CD4-positive, alpha-beta memory T cell (primary cell): ENCODE results near the gene CSNK2B. TPM values are rescaled to one million over a fixed set of nuclear protein-coding genes. Genes with fewer than 3 reads are reported as not detected.

Experiments used
- CTCF ChIA-PET: fragments of 350-600 bp; sonication (Branson Sonifier 250); formaldehyde crosslinking; loops from one replicate; lab custom pipeline; 2021; ENCODE audit warnings: inconsistent platforms; ENCODE audit not compliant: partially characterized antibody; lab: Charles Lee
- POLR2A ChIA-PET: fragments of 350-600 bp; sonication (Branson Sonifier 250); formaldehyde crosslinking; loops from one replicate; lab custom pipeline; 2021; ENCODE audit not compliant: partially characterized antibody; lab: Charles Lee
- DNase-seq, 5 donors: peaks; one replicate each; pipeline versions ENCODE4 v3.0.0 to v3.0.0-alpha.2; 2020 to 2022; ENCODE audit warnings: mixed read lengths in 1 of 5
- H3K27ac ChIP-seq: one replicate; pipeline ENCODE4 v1.7.0; 2013; ENCODE audit warnings: low read depth, low read length
- H3K27me3 ChIP-seq: 2 replicates; pipeline ENCODE4 v1.7.0; 2013; ENCODE audit warnings: mild to moderate bottlenecking, low read length, moderate library complexity; ENCODE audit not compliant: insufficient read depth
- H3K36me3 ChIP-seq: 2 replicates; pipeline ENCODE4 v1.7.0; 2013; ENCODE audit warnings: mild to moderate bottlenecking, low read length, moderate library complexity; ENCODE audit not compliant: insufficient read depth
- H3K4me1 ChIP-seq: 2 replicates; pipeline ENCODE4 v1.7.0; 2013; ENCODE audit warnings: mild to moderate bottlenecking, low read length, moderate library complexity; ENCODE audit not compliant: insufficient read depth
- H3K4me3 ChIP-seq, 2 donors: one replicate each; pipeline ENCODE4 v1.7.0; 2013; ENCODE audit warnings: low read length in 2 of 2, mild to moderate bottlenecking in 1 of 2
- H3K9me3 ChIP-seq, 2 donors: one replicate each; pipeline ENCODE4 v1.7.0; 2013; ENCODE audit warnings: low read length in 2 of 2, control low read depth in 1 of 2; ENCODE audit not compliant: control insufficient read depth in 1 of 2
- H3K27ac Mint-ChIP-seq, 7 donors: one replicate each; pipeline ENCODE4 v1.8.0; 2020 to 2021; ENCODE audit warnings: mixed read lengths in 7 of 7, mild to moderate bottlenecking in 6 of 7, inconsistent platforms in 3 of 7, moderate library complexity in 3 of 7
- H3K27me3 Mint-ChIP-seq, 2 donors: one replicate each; pipeline ENCODE4 v1.8.0; 2020 to 2021; ENCODE audit warnings: mixed read lengths in 2 of 2
- H3K36me3 Mint-ChIP-seq, 2 donors: one replicate each; pipeline ENCODE4 v1.8.0; 2020 to 2021; ENCODE audit warnings: mixed read lengths in 2 of 2, inconsistent platforms in 1 of 2, mild to moderate bottlenecking in 1 of 2
- H3K4me1 Mint-ChIP-seq, 4 donors: one replicate each; pipeline ENCODE4 v1.8.0; 2020 to 2021; ENCODE audit warnings: mixed read lengths in 4 of 4, mild to moderate bottlenecking in 1 of 4
- H3K4me3 Mint-ChIP-seq, 8 donors: one replicate each; pipeline ENCODE4 v1.8.0; 2020 to 2021; ENCODE audit warnings: mixed read lengths in 8 of 8, mild to moderate bottlenecking in 7 of 8, moderate library complexity in 6 of 8, inconsistent platforms in 3 of 8
- H3K9me3 Mint-ChIP-seq, 8 donors: one replicate each; pipeline ENCODE4 v1.8.0; 2020 to 2021; ENCODE audit warnings: mixed read lengths in 8 of 8, mild to moderate bottlenecking in 5 of 8, inconsistent platforms in 3 of 8, moderate library complexity in 1 of 8
- intact Hi-C: fragments of 100-400 bp; cut with micrococcal nuclease; formaldehyde crosslinking; loops from one replicate; pipeline ENCODE4 v1.15.1; 2023
- polyA plus RNA-seq, 2 donors: library from polyadenylated mRNA; unstranded; fragments of 300-500 nt; fragmentation: Illumina TruSeq; gene quantifications; one replicate each; pipeline ENCODE4 v1.2.3, GENCODE V29; 2021
- total RNA-seq, 2 experiments: library from RNA; stranded (reverse); gene quantifications; one replicate each; pipeline ENCODE4 v1.2.3, GENCODE V29; 2021

CSNK2B gene
- total and polyA plus RNA-seq, 4 experiments from 2014 or later: 141 to 232 (median 166) TPM

DNA sequence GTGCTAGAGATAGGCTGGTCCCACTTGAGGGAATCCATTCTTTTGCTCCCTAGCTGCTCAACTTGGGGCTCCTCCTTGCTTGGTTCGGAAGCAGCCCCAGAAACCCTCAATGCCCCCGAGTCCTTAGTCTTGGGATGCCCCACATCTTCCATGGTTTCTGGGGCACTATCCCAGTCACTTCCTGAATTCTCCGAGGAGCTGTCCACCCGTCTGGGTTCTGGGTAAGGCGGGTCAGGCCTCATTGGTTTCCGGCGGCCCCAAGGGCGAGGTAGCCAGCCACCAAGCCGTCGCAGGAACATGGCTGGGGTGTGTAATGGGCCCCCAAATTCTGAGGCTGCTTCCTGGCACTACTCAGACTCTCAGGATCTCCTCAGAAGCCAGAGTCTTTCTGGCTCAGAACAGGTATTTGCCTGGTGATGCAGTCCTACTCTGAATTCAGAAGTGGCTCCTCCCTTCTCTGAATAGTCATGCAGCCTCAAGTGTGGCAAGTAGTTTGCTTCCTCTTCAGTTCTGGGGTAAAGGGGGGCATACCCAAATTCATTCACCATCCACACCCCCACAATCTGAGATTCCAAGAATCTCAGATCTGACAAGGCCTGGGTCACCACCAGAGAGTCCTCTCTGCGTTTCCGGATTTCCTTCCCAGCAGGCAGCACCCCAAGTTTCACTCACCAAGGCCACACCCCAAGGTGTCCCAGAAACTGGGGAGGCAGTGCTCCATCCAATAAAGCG, 6.1 kb upstream of the CSNK2B start:
- peaks cover 61% of the 10 kb centered on the region for H3K4me1 ChIP-seq
- Mint-ChIP-seq H3K9me3 (peaks cover 0 to 2% (median 0%) of the 10 kb centered on the region in 8 donors), H3K4me1 (peaks cover 49 to 88% (median 65%) of the 10 kb centered on the region in 4 donors), H3K36me3 (peaks cover 19 to 56% of the 10 kb centered on the region in 2 donors), H3K27ac (peak overlapping the region; percentile 84 to 95 (median 90)), H3K4me3 (peak overlapping the region; percentile 86 to 93 (median 92)), H3K27me3 (no peaks in the 10 kb centered on the region)
- H3K9me3 ChIP-seq: no peaks in the 10 kb centered on the region
- ChIA-PET POLR2A (interaction anchor here (0.7 to 8.6 kb wide), 18 partner anchors 6 to 243 kb away, joined by 3 to 269 read pairs (median 4); partner anchors contain the start of genes ABHD16A, APOM, BAG6 and DDX39B), CTCF (no interaction called here)
- peak; percentile 13 to 60 (median 32) for DNase-seq
- H3K27ac ChIP-seq: peak overlapping the region; percentile 84
- intact Hi-C loops: loop anchor here (1.0 to 10.0 kb wide), 3 partner anchors 8 to 1545 kb away; partner anchors contain the start of genes BAG6, HSD17B8, PSMB8 and RING1
- no peaks in the 10 kb centered on the region for H3K27me3 ChIP-seq
- H3K36me3 ChIP-seq: peaks cover 13% of the 10 kb centered on the region
- H3K4me3 ChIP-seq: peak overlapping the region; percentile 71 to 83

DNA sequence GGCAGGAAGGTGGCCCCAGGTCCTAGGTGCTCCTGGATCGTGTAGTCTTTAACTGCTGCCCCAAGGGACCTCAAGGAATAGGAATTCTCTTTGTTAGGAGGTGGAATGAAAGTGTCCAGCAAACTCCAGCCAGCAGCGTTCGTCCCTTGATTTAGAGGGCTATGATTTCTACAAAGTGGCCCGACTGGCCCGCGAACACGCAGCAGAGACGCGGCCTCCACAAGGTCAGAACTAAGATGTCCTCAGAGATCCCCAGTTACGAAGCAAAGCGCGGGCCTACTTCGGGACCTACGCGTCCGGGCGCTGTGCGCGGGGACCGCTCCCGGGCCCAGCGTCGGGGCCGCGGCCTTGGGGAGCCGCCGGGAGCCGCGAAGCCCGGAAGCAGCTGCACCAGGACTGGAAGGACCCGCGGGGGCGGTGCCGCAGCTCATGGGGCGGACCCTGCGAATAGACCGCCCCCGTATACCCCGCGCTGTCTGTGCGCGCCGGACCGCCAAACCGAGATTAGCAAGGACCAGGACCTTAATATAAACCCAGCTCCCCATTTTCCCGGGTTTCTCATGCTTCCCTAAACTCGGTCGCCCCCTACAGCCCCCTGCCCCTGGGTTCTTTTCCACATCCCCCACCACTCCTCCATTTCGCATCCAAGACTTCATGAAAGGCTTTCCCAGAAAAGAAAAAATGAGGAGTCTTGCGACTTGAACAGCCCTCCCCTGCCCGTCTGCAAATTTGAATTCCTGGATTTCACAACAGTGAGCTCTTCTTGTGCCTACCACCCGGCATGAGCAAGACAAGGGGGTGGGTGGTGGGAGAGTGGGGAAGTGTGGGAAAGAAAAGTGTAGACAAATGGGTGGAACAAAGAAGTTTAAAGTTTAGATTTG, 5.3 kb upstream of the CSNK2B start, which contains the start of gene C6orf47:
TSS of gene C6orf47 (minus strand) at position 398 of the 881 bp plus-strand sequence. CDS start 831 bp downstream, outside the sequence.
- Histone ChIP-seq H3K27ac (peak within 1 kb of the TSS; percentile 84), H3K4me3 (peak within 1 kb of the TSS; percentile 71 to 83), H3K4me1 (peaks cover 61% of the 10 kb centered on the region), H3K27me3 (no peaks in the 10 kb centered on the region), H3K9me3 (no peaks in the 10 kb centered on the region), H3K36me3 (peaks cover 13% of the 10 kb centered on the region)
- H3K27ac Mint-ChIP-seq: peak within 1 kb of the TSS; percentile 88 to 95 (median 91)
- POLR2A ChIA-PET: interaction anchor here (0.5 to 8.6 kb wide), 28 partner anchors 7 to 1311 kb away, joined by 3 to 269 read pairs (median 4); partner anchors contain the start of genes ABHD16A, APOM, BAG6 and CLIC1
- CTCF ChIA-PET: interaction anchor here (0.8 kb wide), 1 partner anchor 63 kb away, joined by 3 read pairs; no protein-coding TSS in a partner anchor
- intact Hi-C loops: loop anchor here (1.0 to 10.0 kb wide), 2 partner anchors 8 to 1544 kb away; partner anchors contain the start of genes BAG6, HSD17B8, RING1 and RXRB
- H3K4me1 Mint-ChIP-seq: peaks cover 48 to 87% (median 66%) of the 10 kb centered on the region in 4 donors
- peaks cover 0 to 2% (median 0%) of the 10 kb centered on the region in 8 donors for H3K9me3 Mint-ChIP-seq
- H3K4me3 Mint-ChIP-seq: peak within 1 kb of the TSS; percentile 86 to 93 (median 92)
- no peaks in the 10 kb centered on the region for H3K27me3 Mint-ChIP-seq
- DNase-seq: peak; percentile 64 to 76 (median 66)
- H3K36me3 Mint-ChIP-seq: peaks cover 18 to 59% of the 10 kb centered on the region in 2 donors

DNA sequence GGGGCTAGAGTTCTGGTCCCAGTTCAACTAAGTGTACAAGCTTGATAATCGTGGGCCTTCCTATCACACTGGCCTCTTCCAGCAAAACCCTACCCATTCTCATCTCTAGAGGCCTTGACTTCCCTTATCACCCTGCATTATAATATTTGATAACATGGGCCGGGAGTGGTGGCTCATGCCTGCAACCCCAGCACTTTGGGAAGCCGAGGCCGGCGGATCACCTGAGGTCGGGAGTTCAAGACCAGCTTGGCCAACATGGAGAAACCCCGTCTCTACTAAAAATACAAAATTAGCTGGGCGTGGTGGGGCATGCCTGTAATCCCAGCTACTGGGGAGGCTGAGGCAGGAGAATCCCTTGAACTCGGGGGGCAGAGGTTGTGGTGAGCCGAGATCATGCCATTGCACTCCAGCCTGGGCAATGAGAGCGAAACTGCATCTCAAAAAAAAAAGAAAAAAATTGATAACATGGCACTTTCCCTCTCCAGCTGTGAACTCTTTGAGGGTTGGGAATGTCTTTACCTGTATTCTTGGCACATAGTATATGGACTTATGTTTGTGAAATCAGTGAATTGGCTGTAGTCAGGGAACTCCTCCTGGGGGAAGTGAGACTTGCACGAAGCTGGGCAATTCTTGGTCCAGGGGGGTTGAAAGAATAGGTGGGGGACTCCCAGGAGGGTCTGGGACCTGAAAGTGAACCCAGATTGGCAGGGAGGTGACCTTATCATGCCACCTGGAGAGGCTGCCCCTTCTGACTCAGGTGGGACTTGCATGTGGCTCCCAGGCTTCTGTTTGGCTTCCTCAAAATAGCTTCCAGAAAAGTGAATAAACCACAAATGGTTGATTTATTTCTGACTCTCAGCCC, 4.4 kb upstream of the CSNK2B start:
- Histone ChIP-seq H3K36me3 (peaks cover 13% of the 10 kb centered on the region), H3K4me1 (peaks cover 64% of the 10 kb centered on the region), H3K4me3 (peak overlapping the region in 1 of 2 donors; percentile 83), H3K27me3 (no peaks in the 10 kb centered on the region), H3K9me3 (no peaks in the 10 kb centered on the region), H3K27ac (peak overlapping the region; percentile 84)
- peak overlapping the region; percentile 86 to 93 (median 92) for H3K4me3 Mint-ChIP-seq
- peak overlapping the region; percentile 84 to 93 (median 89) for H3K27ac Mint-ChIP-seq
- intact Hi-C loops: loop anchor here (10.0 kb wide), 1 partner anchor 1543 kb away; the partner anchor contains the start of genes HSD17B8, RING1, RXRB and SLC39A7
- H3K4me1 Mint-ChIP-seq: peaks cover 47 to 86% (median 67%) of the 10 kb centered on the region in 4 donors
- CTCF ChIA-PET: no interaction called here
- no peak for DNase-seq
- no peaks in the 10 kb centered on the region for H3K27me3 Mint-ChIP-seq
- peaks cover 17 to 58% of the 10 kb centered on the region in 2 donors for H3K36me3 Mint-ChIP-seq
- H3K9me3 Mint-ChIP-seq: peaks cover 0 to 2% (median 0%) of the 10 kb centered on the region in 8 donors
- POLR2A ChIA-PET: interaction anchor here (0.5 to 8.6 kb wide), 28 partner anchors 8 to 1310 kb away, joined by 3 to 269 read pairs (median 4); partner anchors contain the start of genes ABHD16A, APOM, BAG6 and CLIC1

DNA sequence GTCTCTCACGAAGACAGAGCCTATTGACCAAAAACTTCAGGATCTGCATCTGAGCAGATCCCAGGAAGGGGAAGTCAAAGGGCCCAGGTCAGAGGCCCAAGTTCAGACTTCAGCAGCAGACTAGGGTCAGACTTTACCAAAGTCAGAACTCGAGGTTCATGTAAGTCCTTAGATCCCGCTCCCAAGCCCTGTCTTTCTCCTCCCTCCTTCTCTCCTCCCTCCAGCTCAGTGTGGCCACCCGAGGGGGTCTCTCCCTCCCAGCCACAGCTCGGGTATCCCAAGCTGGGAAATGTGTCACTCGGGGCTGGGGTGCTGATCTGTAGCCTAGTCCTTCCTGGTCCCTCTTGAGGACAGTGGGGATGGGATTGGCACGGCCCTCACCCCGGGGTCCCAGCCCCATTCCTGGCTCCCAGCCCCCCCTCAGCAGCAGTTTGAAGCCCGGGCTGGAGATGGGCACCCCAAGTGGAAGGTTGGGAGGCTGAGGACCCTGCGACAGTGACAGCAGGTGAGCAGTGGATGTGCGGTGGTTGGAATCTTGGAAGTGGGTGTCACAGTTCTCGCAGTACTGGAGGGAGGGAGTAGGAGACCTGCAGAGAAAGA, 3.7 kb upstream of the CSNK2B start:
- ChIA-PET POLR2A (interaction anchor here (0.8 to 8.6 kb wide), 7 partner anchors 9 to 201 kb away, joined by 3 to 269 read pairs (median 9); partner anchors contain the start of genes APOM, BAG6, HSPA1B and NEU1), CTCF (interaction anchor here (4.6 kb wide), 1 partner anchor 9 kb away, joined by 28 read pairs; the partner anchor contains the start of genes APOM and BAG6)
- intact Hi-C loops: loop anchor here (10.0 kb wide), 1 partner anchor 1543 kb away; the partner anchor contains the start of genes HSD17B8, RING1, RXRB and SLC39A7
- Histone ChIP-seq H3K4me1 (peaks cover 69% of the 10 kb centered on the region), H3K27ac (no peak overlapping the region), H3K36me3 (peaks cover 17% of the 10 kb centered on the region), H3K9me3 (no peaks in the 10 kb centered on the region), H3K4me3 (no peak overlapping the region), H3K27me3 (no peaks in the 10 kb centered on the region)
- Mint-ChIP-seq H3K4me1 (peaks cover 49 to 92% (median 68%) of the 10 kb centered on the region in 4 donors), H3K4me3 (peak overlapping the region in 6 of 8 donors; percentile 8 to 78 (median 46)), H3K36me3 (peaks cover 20 to 58% of the 10 kb centered on the region in 2 donors), H3K9me3 (peaks cover 0 to 2% (median 0%) of the 10 kb centered on the region in 8 donors), H3K27ac (peak overlapping the region in 5 of 7 donors; percentile 11 to 89 (median 77)), H3K27me3 (no peaks in the 10 kb centered on the region)
- no peak for DNase-seq

DNA sequence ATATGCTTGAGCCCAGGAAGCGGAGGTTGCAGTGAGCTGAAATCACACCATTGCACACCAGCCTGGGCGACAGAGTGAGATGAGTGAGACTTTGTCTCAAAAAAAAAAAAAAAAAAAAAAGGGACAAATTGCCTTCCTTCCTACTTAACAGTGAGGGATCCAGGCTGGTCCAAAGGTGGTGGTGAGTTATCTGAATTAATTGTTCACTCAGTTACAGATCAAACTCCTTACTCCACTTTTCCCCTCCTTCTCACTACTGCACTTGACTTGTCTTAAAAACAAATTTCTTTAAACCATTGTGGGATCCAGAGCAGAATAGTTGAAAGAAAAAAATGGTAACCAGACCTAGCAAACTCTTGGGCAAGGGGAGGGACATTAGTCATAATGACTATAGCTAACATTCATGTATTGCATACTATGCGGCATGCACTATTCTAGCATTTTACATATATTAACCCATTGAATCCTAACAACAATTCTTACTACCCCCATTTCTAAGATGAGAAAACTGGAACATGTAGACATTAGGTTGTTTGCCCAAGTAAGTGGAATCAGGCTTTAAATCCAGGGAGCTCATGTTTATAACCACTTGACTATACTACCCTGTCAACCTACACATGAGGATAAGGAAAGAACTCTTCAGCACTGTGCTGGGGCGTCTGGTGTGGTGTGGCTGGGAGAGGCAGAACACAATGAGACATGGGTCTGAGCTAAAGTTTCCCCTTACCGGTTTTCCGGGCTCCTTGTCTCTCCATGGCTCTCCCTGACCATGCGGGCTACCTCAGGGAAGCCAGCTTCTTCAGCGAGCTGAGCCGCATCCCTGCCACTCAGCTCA, 2.5 kb upstream of the CSNK2B start:
- intact Hi-C loops: loop anchor here (10.0 kb wide), 1 partner anchor 1541 kb away; the partner anchor contains the start of genes HSD17B8, RING1, RXRB and SLC39A7
- ChIA-PET CTCF (interaction anchor here (1.0 to 4.6 kb wide), 4 partner anchors 10 to 88 kb away, joined by 3 to 28 read pairs (median 4); partner anchors contain the start of genes APOM, BAG6 and TNF), POLR2A (interaction anchor here (0.7 to 8.6 kb wide), 11 partner anchors 10 to 172 kb away, joined by 3 to 269 read pairs (median 5); partner anchors contain the start of genes APOM, BAG6, DDX39B and HSPA1B)
- Histone ChIP-seq H3K36me3 (peaks cover 24% of the 10 kb centered on the region), H3K4me1 (peaks cover 69% of the 10 kb centered on the region), H3K4me3 (peak overlapping the region; percentile 94 to 96), H3K9me3 (no peaks in the 10 kb centered on the region), H3K27ac (peak overlapping the region; percentile 92), H3K27me3 (no peaks in the 10 kb centered on the region)
- Mint-ChIP-seq H3K36me3 (peaks cover 26 to 57% of the 10 kb centered on the region in 2 donors), H3K4me3 (peak overlapping the region; percentile 89 to 100 (median 96)), H3K27me3 (no peaks in the 10 kb centered on the region), H3K9me3 (peaks cover 0 to 2% (median 0%) of the 10 kb centered on the region in 8 donors), H3K4me1 (peaks cover 45 to 90% (median 67%) of the 10 kb centered on the region in 4 donors), H3K27ac (peak overlapping the region; percentile 44 to 100 (median 98))
- DNase-seq: no peak
